Epithelial cell of proximal tubule (primary cell): Measurements from ENCODE around the gene RASIP1. TPM values are rescaled to one million over a fixed set of nuclear protein-coding genes. Genes with fewer than 3 reads are reported as not detected.

ENCODE experiments used
- DNase-seq: peaks from one replicate; pipeline ENCODE4 v3.0.0-alpha.2; 2011; ENCODE audit warnings: low read depth
- H3K4me3 ChIP-seq: 2 replicates; pipeline ENCODE4 v1.5.1; 2011; ENCODE audit warnings: low read depth, mild to moderate bottlenecking, low read length
- total RNA-seq: library from RNA; depleted of rRNA; stranded (reverse); fragments of >200 nt; gene quantifications from 2 replicates; pipeline ENCODE4 v1.2.3, GENCODE V29; 2015
- TF ChIP-seq, protein P1 (sequence below): conservative IDR thresholded peaks from 2 replicates; pipeline ENCODE4 v1.5.1; 2012; ENCODE audit warnings: low read depth, mild to moderate bottlenecking, low read length

The RASIP1 gene
- total RNA-seq, 1 donor from 2014 or later, result 3.5 TPM

DNA sequence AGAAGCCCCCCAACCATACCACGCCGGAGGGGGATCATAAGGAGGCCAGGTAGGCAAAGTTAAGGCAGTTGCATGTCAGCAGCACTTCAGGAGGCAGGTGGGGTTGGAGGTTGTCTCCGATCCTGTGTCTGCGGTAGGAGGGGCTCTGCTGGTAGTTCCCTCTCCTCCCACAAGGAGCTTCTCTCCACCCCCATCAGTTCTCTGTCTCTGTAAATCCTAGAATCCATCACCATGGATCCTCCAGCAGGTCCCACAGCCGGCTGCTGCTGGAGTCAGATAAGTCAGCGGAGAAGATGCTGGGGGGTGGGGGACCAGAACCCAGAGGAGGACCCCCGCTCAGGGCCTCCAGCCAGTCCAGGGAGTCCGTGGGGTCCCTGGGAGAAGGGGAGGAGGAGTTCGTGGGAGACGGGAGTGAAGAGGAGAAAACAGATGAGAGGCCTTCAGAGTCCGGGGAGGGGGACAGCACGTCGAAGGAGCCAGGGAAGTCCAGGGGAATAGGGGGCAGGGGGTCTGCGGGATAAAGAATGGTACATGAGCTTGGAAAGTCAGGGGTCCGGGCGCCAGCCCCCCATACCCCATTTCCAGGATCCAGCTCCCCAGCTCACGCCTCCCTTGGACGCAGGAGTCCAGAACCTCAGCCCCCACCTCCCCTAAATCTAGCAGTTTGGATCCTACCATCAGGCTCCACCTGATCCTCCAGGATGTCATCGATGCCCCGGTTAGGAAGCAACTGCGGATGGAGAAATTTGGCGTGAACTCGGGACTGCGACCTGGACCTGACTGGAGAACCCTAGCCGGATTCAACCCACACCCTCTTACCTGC is 27.2 kb downstream of the RASIP1 start:
- TF ChIP-seq, protein P1, sequence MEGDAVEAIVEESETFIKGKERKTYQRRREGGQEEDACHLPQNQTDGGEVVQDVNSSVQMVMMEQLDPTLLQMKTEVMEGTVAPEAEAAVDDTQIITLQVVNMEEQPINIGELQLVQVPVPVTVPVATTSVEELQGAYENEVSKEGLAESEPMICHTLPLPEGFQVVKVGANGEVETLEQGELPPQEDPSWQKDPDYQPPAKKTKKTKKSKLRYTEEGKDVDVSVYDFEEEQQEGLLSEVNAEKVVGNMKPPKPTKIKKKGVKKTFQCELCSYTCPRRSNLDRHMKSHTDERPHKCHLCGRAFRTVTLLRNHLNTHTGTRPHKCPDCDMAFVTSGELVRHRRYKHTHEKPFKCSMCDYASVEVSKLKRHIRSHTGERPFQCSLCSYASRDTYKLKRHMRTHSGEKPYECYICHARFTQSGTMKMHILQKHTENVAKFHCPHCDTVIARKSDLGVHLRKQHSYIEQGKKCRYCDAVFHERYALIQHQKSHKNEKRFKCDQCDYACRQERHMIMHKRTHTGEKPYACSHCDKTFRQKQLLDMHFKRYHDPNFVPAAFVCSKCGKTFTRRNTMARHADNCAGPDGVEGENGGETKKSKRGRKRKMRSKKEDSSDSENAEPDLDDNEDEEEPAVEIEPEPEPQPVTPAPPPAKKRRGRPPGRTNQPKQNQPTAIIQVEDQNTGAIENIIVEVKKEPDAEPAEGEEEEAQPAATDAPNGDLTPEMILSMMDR, result peak; percentile 30
- DNase-seq, result no peak
- peak overlapping the region; percentile 83 for H3K4me3 ChIP-seq

DNA sequence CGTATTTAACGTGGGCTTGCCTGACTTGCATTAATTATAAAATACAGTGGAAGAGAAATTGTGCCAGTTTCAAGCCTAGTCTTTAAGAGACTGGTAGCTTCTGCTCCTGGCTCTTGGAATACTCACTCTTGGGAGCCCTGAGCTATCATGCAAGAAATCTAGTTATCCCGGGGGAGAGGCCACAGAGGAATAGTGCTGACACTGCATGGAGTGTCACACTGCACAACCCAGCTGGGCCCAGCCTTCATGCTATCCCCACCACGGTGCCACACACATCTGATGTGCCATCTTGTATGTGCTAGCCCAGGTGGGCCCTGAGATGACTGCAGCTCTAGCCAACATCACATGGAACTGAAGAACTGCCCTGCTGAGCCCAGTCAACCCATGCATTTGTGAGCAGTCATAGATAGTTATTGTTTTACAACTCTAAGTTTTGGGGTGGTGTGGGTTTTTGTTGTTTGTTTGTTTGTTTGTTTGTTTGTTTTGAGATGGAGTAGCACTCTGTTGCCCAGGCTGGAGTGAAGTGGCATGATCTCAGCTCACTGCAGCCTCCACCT is 29.2 kb downstream of the RASIP1 start:
- TF ChIP-seq, protein P1, result no peak
- no peak overlapping the region for H3K4me3 ChIP-seq
- DNase-seq, result no peak

DNA sequence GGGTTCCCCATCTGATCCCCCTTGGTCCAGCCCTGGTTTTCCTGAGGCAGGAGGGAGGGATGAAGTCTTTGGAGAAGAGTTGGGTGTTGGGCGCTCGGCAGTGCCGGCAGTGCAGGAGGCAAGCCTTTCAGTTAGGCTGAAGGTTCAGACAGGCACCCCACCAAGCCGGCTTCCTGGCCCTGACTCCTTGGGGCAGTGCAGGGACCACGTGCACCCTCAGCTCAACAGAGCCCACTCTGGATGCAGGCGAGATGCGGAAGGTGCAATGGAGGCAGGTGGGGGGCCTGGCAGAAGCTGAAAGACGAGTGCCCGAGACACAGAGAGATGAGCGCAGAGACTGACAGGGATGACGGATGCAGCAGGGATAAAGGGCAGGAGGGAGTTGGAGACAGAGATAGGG is 31.9 kb downstream of the RASIP1 start:
- DNase-seq, result no peak
- TF ChIP-seq, protein P1, result no peak

DNA sequence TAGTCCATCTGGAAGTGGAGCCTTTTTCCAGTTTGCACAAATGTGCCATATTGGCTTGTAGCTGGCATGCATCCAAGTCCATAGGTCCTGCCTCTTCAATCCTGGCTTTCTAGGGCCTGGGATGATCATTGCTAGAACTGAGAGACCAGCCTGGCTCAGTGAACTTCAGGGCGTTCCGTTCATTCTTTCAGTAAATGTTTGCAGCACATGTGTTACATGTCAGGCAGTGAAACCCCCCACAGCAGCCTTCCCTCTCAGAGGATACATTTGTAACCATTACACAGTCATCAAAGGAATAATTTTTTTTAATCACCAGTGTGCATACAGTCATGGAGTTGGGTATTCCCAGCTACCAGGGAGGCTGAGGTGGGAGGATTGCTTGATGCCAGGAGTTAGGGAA is 35.0 kb downstream of the RASIP1 start:
- DNase-seq, result no peak
- no peak overlapping the region for H3K4me3 ChIP-seq
- TF ChIP-seq, protein P1, result no peak

More for the DNA sequence above, 31.9 kb downstream of the RASIP1 start:
- no peak overlapping the region for H3K4me3 ChIP-seq

DNA sequence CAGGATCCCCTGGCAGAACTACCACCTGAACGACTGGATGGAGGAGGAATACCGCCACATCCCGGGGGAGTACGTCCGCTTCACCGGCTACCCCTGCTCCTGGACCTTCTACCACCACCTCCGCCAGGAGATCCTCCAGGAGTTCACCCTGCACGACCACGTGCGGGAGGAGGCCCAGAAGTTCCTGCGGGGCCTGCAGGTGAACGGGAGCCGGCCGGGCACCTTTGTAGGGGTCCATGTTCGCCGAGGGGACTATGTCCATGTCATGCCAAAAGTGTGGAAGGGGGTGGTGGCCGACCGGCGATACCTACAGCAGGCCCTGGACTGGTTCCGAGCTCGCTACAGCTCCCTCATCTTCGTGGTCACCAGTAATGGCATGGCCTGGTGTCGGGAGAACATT is 37.1 kb downstream of the RASIP1 start:
- TF ChIP-seq, protein P1, result no peak
- H3K4me3 ChIP-seq, result no peak overlapping the region
- no peak for DNase-seq

DNA sequence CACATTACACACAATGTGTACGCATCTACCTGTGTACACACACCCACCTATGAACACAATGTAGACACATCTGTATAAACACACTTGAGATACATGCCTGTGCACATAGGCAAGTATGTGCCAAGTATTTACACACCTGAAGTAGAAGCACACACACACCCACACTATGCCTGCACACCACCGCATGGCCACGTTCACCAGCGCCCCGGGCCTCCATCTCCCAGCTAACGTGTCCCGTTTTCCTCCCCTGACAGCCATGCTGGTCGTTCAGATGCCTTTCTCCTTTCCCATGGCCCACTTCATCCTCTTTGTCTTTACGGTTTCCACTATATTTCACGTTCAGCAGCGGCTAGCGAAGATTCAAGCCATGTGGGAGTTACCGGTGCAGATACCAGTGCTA is 37.7 kb downstream of the RASIP1 start:
- TF ChIP-seq, protein P1, result no peak
- DNase-seq, result no peak
- H3K4me3 ChIP-seq, result no peak overlapping the region
